OCI-LY3 (cell line): ENCODE measurements around the gene TMEM135.

Source experiments
- H2AFZ ChIP-seq: fragments of 200-600, 300-600 bp; shearing (Covaris generic); 2 replicates; pipeline ENCODE4 v1.6.0; 2014; ENCODE audit warnings: antibody characterized with exemption, low read depth, low read length
- H3K27ac ChIP-seq: fragments of 200-600, 300-600 bp; sonication (generic); 2 replicates; pipeline ENCODE4 v1.5.1; 2014; ENCODE audit warnings: mild to moderate bottlenecking, low read length, moderate library complexity, mixed read lengths
- H3K27me3 ChIP-seq: fragments of 200-600, 300-600 bp; sonication (generic); 2 replicates; pipeline ENCODE4 v1.6.1; 2014; ENCODE audit warnings: low read depth, low read length, mixed read lengths
- H3K36me3 ChIP-seq: fragments of 200-600, 300-600 bp; sonication (generic); replicated peaks from 2 replicates; pipeline ENCODE3; 2014; ENCODE audit warnings: low read depth, low read length, mixed read lengths
- H3K4me1 ChIP-seq: fragments of 300-600, 200-600 bp; sonication (generic); 2 replicates; pipeline ENCODE4 v1.6.1; 2014; ENCODE audit warnings: low read length, mixed read lengths
- H3K4me2 ChIP-seq: fragments of 200-600, 300-600 bp; sonication (generic); 2 replicates; pipeline ENCODE4 v1.6.1; 2014; ENCODE audit warnings: low read length, mixed read lengths
- H3K4me3 ChIP-seq: fragments of 300-600, 200-600 bp; sonication (generic); 2 replicates; pipeline ENCODE4 v1.5.1; 2014; ENCODE audit warnings: antibody characterized with exemption, mild to moderate bottlenecking, low read length, moderate library complexity
- H3K79me2 ChIP-seq: fragments of 300-600, 200-600 bp; shearing (Covaris generic); 2 replicates; pipeline ENCODE4 v1.6.1; 2014; ENCODE audit warnings: mild to moderate bottlenecking, low read length, mixed read lengths
- H3K9ac ChIP-seq: fragments of 300-600, 200-600 bp; shearing (Covaris generic); 2 replicates; pipeline ENCODE4 v1.6.0; 2014; ENCODE audit warnings: mild to moderate bottlenecking, low read length, moderate library complexity
- H3K9me3 ChIP-seq: fragments of 200-600, 300-600 bp; shearing (Covaris generic); 2 replicates; pipeline ENCODE4 v1.6.1; 2014; ENCODE audit warnings: low read length, mixed read lengths; ENCODE audit not compliant: insufficient read depth
- H4K20me1 ChIP-seq: fragments of 200-600, 300-600 bp; sonication (generic); 2 replicates; pipeline ENCODE4 v1.6.1; 2016; ENCODE audit warnings: low read length, mixed read lengths; ENCODE audit not compliant: insufficient read depth
- EZH2phosphoT487 ChIP-seq: fragments of 200-600 bp; shearing (Covaris generic); IDR thresholded peaks from 2 replicates; pipeline ENCODE4 v1.6.1; 2018; ENCODE audit warnings: antibody characterized with exemption, mixed run types, low read depth
- TF ChIP-seq, protein P1 (sequence below): fragments of 200-600, 300-600 bp; sonication (generic); IDR thresholded peaks from 2 replicates; pipeline ENCODE4 v1.5.1; 2014; ENCODE audit warnings: antibody characterized with exemption, low read length, low read depth

The TMEM135 gene

DNA sequence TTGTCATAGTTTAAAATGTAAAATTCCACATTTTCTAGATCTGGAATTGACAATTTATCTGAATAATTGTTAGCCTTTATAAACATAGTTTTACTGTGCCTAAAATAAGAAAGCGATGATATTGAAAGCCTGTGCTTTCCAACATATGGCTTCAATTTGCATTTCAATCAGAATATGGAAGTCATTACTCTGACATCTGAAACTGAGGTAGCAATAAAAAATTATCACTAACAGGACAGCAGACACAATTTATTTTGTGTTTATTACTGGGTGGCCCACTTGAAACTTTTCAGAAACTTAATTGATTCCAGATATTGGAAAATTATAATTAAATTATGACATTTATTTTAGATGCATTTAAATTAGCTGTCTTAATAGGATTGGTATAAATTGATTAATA is 78.5 kb downstream of the TMEM135 start:
- Histone ChIP-seq H3K79me2 (0 out of 2 replicates have a peak, but pooled peaks cover 3% of the 10 kb centered on the region), H4K20me1 (no peaks in the 10 kb centered on the region), H3K27me3 (no peaks in the 10 kb centered on the region), H3K36me3 (no peaks in the 10 kb centered on the region), H3K4me3 (no peak overlapping the region), H2AFZ (no peak overlapping the region), H3K9ac (no peak overlapping the region), H3K9me3 (no peaks in the 10 kb centered on the region), H3K27ac (no peak overlapping the region), H3K4me2 (no peak overlapping the region), H3K4me1 (no peaks in the 10 kb centered on the region)
- TF ChIP-seq, protein P1, sequence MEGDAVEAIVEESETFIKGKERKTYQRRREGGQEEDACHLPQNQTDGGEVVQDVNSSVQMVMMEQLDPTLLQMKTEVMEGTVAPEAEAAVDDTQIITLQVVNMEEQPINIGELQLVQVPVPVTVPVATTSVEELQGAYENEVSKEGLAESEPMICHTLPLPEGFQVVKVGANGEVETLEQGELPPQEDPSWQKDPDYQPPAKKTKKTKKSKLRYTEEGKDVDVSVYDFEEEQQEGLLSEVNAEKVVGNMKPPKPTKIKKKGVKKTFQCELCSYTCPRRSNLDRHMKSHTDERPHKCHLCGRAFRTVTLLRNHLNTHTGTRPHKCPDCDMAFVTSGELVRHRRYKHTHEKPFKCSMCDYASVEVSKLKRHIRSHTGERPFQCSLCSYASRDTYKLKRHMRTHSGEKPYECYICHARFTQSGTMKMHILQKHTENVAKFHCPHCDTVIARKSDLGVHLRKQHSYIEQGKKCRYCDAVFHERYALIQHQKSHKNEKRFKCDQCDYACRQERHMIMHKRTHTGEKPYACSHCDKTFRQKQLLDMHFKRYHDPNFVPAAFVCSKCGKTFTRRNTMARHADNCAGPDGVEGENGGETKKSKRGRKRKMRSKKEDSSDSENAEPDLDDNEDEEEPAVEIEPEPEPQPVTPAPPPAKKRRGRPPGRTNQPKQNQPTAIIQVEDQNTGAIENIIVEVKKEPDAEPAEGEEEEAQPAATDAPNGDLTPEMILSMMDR, result no peak
- no peak for TF ChIP-seq EZH2phosphoT487

DNA sequence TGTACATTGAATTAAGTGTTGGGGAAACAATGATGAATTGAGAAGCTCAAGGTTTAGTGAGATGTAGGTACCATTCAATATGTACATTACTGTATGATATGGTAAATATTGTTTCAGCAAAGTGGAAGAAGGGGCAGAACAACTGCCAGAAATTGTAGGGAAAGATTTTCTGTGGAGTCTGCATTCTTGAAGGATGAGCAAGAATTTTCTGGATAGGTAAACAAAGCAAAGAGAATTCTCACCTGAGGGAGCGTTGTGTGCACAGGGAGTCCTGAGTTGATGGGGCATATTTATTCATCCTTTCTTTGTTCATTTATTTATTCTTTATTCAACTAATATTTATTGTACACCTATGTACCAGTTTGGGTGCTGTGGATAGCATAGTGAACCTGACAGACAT is 83.2 kb downstream of the TMEM135 start:
- Histone ChIP-seq H3K4me1 (no peaks in the 10 kb centered on the region), H3K79me2 (0 out of 2 replicates have a peak, but pooled peaks cover 3% of the 10 kb centered on the region), H2AFZ (no peak overlapping the region), H4K20me1 (no peaks in the 10 kb centered on the region; the same call in 1 of the 2 replicates), H3K36me3 (no peaks in the 10 kb centered on the region), H3K4me2 (no peak overlapping the region), H3K9me3 (no peaks in the 10 kb centered on the region), H3K4me3 (no peak overlapping the region), H3K27me3 (no peaks in the 10 kb centered on the region), H3K27ac (no peak overlapping the region), H3K9ac (no peak overlapping the region)
- no peak for TF ChIP-seq EZH2phosphoT487
- TF ChIP-seq, protein P1, result no peak

DNA sequence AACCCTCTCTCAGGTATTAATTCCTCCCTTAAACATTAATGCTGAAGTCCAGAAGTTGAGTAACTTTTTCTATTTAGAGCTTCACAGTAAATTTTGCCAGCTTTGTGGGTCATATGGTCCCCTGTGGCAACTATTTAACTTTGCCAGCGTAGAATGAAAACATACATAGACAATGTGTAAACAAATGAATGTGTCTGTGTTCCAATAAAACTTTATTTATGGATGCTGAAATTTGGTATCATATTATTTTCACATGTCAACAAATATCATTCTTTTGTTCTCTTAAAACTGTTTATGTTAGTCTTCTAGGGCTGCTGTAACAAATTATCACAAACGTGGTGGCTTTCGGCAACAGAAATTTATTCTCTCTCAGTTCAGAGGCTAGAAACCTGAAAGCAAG is 85.1 kb downstream of the TMEM135 start:
- TF ChIP-seq, protein P1, result no peak
- TF ChIP-seq EZH2phosphoT487, result no peak
- H3K4me2 ChIP-seq, result no peak overlapping the region
- H3K9me3 ChIP-seq, result no peaks in the 10 kb centered on the region
- no peak overlapping the region for H2AFZ ChIP-seq
- no peak overlapping the region for H3K4me3 ChIP-seq
- H3K27ac ChIP-seq, result no peak overlapping the region
- no peaks in the 10 kb centered on the region for H3K4me1 ChIP-seq
- no peak overlapping the region for H3K9ac ChIP-seq
- no peaks in the 10 kb centered on the region; the same call in 1 of the 2 replicates for H4K20me1 ChIP-seq
- no peaks in the 10 kb centered on the region for H3K27me3 ChIP-seq
- 0 out of 2 replicates have a peak, but pooled peaks cover 3% of the 10 kb centered on the region for H3K79me2 ChIP-seq
- H3K36me3 ChIP-seq, result no peaks in the 10 kb centered on the region

DNA sequence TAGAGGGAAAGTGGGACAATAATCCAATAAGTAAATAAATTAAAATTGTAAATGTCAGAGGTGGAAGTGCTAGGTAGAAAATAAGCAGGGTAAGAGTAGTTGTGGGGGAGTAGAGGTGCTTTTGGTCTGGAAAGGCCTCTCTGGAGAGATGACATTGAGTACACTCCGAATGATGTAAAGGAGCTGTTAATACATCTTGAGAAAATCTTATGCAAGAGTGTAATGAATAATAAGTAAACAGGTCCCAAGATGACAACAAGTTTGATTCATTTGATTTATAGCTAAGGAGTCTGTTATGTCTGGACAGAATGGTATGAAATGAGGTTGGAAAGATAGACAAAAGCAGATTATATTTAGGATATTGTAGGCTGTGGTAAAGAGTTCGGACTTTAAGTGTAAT is 87.5 kb downstream of the TMEM135 start:
- Histone ChIP-seq H3K27me3 (no peaks in the 10 kb centered on the region), H4K20me1 (no peaks in the 10 kb centered on the region; the same call in 1 of the 2 replicates), H3K4me3 (no peak overlapping the region), H3K9me3 (no peaks in the 10 kb centered on the region), H3K27ac (no peak overlapping the region), H3K4me1 (no peaks in the 10 kb centered on the region), H3K79me2 (no peaks in the 10 kb centered on the region), H3K9ac (no peak overlapping the region), H2AFZ (no peak overlapping the region), H3K4me2 (no peak overlapping the region), H3K36me3 (no peaks in the 10 kb centered on the region)
- TF ChIP-seq EZH2phosphoT487, result no peak
- TF ChIP-seq, protein P1, result no peak
